ENCODE results near the gene MARCHF3. TPM values are rescaled to one million over a fixed set of nuclear protein-coding genes. Genes with fewer than 3 reads are reported as not detected.

MARCHF3 gene
- total and polyA plus RNA-seq, 2 of the 13 experiments (the other 11 are each of a cell fraction or from before 2014, with no cell fraction given): 4.8 to 11.9 TPM

GRCh38 chr5:126953640-126954039 lies 76.7 kb downstream of the MARCHF3 start:
- H3K9ac ChIP-seq (ENCODE audit: insufficient read depth, low read depth, low read length): no peak overlapping the region
- ATAC-seq (no peak), FAIRE-seq (no peak), DNase-seq (ENCODE audit: low spot score) (no peak)
- no peaks in the 10 kb centered on the region for H4K20me1 ChIP-seq (ENCODE audit: insufficient read depth, low read length)
- CTCF ChIA-PET (ENCODE audit: low intra/inter-chr PET ratio, low total read pairs): no interaction called here
- WGBS (ENCODE audit: low lambda C conversion rate): 95% methylated on average over 2 of the region's 2 CpGs
- H3K27ac ChIP-seq (ENCODE audit: extremely low read length, insufficient read depth, low read length): no peak overlapping the region
- H3K4me1 ChIP-seq (ENCODE audit: insufficient read depth, low read length): no peaks in the 10 kb centered on the region
- no peaks in the 10 kb centered on the region for H3K27me3 ChIP-seq (ENCODE audit: control insufficient read depth in 1 of 2, insufficient read depth in 2 of 2, low read length in 2 of 2)
- H3K4me2 ChIP-seq (ENCODE audit: low read depth, low read length): no peak overlapping the region
- H3K4me3 ChIP-seq (replicated peaks in 1 of 3; ENCODE audit: insufficient read depth in 1 of 3, low read depth in 2 of 3, low read length in 3 of 3): no peak overlapping the region
- H3K9me3 ChIP-seq (ENCODE audit: low read length): no peaks in the 10 kb centered on the region
- intact Hi-C loops (cut with micrococcal nuclease; ENCODE audit: unreplicated experiment): no loop called here
- no peaks in the 10 kb centered on the region for H3K36me3 ChIP-seq (replicated peaks in 1 of 2; ENCODE audit: control insufficient read depth in 1 of 2, insufficient read depth in 2 of 2, low read length in 2 of 2)
- H2AFZ ChIP-seq (ENCODE audit: low read length): no peak overlapping the region
- no peaks in the 10 kb centered on the region for H3K79me2 ChIP-seq (ENCODE audit: insufficient read depth, low read length)
- in situ Hi-C loops (cut with HindIII; ENCODE audit: extremely low pct_ligation_motif_present, low pct_unique_long_range_greater_than_20kb): no loop called here
- POLR2A ChIA-PET: no interaction called here
- no TSS peak for BruUV-seq (replicated peaks)
- TF ChIP-seq MXD1 (CRISPR knock-in tag; IDR thresholded peaks at IDR 0.05) (no peak), ZNF616 (CRISPR knock-in tag; IDR thresholded peaks at IDR 0.05; ENCODE audit: low read depth) (no peak), RNF219 (CRISPR knock-in tag; IDR thresholded peaks at IDR 0.05) (no peak), MAFF (IDR thresholded peaks at IDR 0.05; ENCODE audit: low read depth, low read length) (no peak), RFX3 (CRISPR knock-in tag; IDR thresholded peaks at IDR 0.05) (no peak), ZSCAN29 (CRISPR knock-in tag; conservative IDR thresholded peaks at IDR 0.05) (no peak), ZNF382 (CRISPR knock-in tag; IDR thresholded peaks at IDR 0.05; ENCODE audit: borderline replicate concordance) (no peak), TGIF2 (CRISPR knock-in tag; IDR thresholded peaks at IDR 0.05) (no peak), PRPF4 (IDR thresholded peaks at IDR 0.05; ENCODE audit: low read depth, low read length, poor library complexity, severe bottlenecking) (no peak), THRA (CRISPR knock-in tag; IDR thresholded peaks at IDR 0.05; ENCODE audit: borderline replicate concordance) (no peak), ZNF101 (CRISPR knock-in tag; IDR thresholded peaks at IDR 0.05; ENCODE audit: borderline replicate concordance, low read depth) (no peak), NKX3-1 (CRISPR knock-in tag; IDR thresholded peaks at IDR 0.05) (no peak), E2F2 (CRISPR knock-in tag; IDR thresholded peaks at IDR 0.05; ENCODE audit: borderline replicate concordance) (no peak), ZMYM2 (CRISPR knock-in tag; IDR thresholded peaks at IDR 0.05) (no peak), TBX2 (CRISPR knock-in tag; IDR thresholded peaks at IDR 0.05; ENCODE audit: borderline replicate concordance) (no peak), ZNF792 (CRISPR knock-in tag; IDR thresholded peaks at IDR 0.05) (no peak), ZNF205 (CRISPR knock-in tag; IDR thresholded peaks at IDR 0.05) (no peak), FOXP4 (CRISPR knock-in tag; IDR thresholded peaks at IDR 0.05) (no peak)
